Neural progenitor cell (in vitro differentiated cells): ENCODE measurements around the gene MKRN2OS. TPM values are rescaled to one million over a fixed set of nuclear protein-coding genes. Genes with fewer than 3 reads are reported as not detected.

Experiments
- DNase-seq: peaks from one replicate; pipeline ENCODE4 v3.0.0-alpha.2; 2016; ENCODE audit warnings: low spot score
- H2AFZ ChIP-seq: fragments of 200-600 bp; sonication (generic); replicated peaks from 2 replicates; pipeline ENCODE4 v1.6.1; 2016; ENCODE audit warnings: antibody characterized with exemption
- H3F3A ChIP-seq: fragments of 200-600 bp; sonication (generic); 2 replicates; pipeline ENCODE4 v1.6.1; 2016; ENCODE audit warnings: antibody characterized with exemption, low read depth
- H3K27ac ChIP-seq: fragments of 200-600 bp; sonication (generic); 2 replicates; pipeline ENCODE4 v1.5.1; 2016; ENCODE audit warnings: mild to moderate bottlenecking
- H3K27me3 ChIP-seq: fragments of 200-600 bp; sonication (generic); 2 replicates; pipeline ENCODE4 v1.6.1; 2016; ENCODE audit warnings: mild to moderate bottlenecking, moderate library complexity
- H3K36me3 ChIP-seq: fragments of 200-600 bp; sonication (generic); 2 replicates; pipeline ENCODE4 v1.5.1; 2016
- H3K4me1 ChIP-seq: fragments of 200-600 bp; sonication (generic); 2 replicates; pipeline ENCODE4 v1.6.1; 2016; ENCODE audit warnings: mixed run types
- H3K4me2 ChIP-seq: fragments of 200-600 bp; sonication (generic); 2 replicates; pipeline ENCODE4 v1.6.1; 2016
- H3K4me3 ChIP-seq: fragments of 200-600 bp; sonication (generic); 2 replicates; pipeline ENCODE4 v1.5.1; 2016
- H3K79me2 ChIP-seq: fragments of 200-600 bp; sonication (generic); 2 replicates; pipeline ENCODE4 v1.6.1; 2016; ENCODE audit warnings: low read depth
- H3K9ac ChIP-seq: fragments of 200-600 bp; sonication (generic); 2 replicates; pipeline ENCODE4 v1.6.1; 2016
- H3K9me3 ChIP-seq: fragments of 200-600 bp; sonication (generic); 2 replicates; pipeline ENCODE4 v1.5.1; 2016; ENCODE audit warnings: low read depth
- H4K20me1 ChIP-seq: fragments of 200-600 bp; sonication (generic); 2 replicates; pipeline ENCODE4 v1.6.1; 2016; ENCODE audit warnings: low read depth
- H3K27ac Mint-ChIP-seq: 3 replicates; pipeline ENCODE4 v1.8.0; 2021; ENCODE audit warnings: mixed read lengths
- H3K27me3 Mint-ChIP-seq: 2 replicates; pipeline ENCODE4 v1.8.0; 2022; ENCODE audit warnings: low read depth, mild to moderate bottlenecking, inconsistent platforms, moderate library complexity, mixed read lengths; ENCODE audit not compliant: insufficient read depth
- H3K36me3 Mint-ChIP-seq: 3 replicates; pipeline ENCODE4 v1.8.0; 2021; ENCODE audit warnings: mixed read lengths
- H3K4me1 Mint-ChIP-seq: 3 replicates; pipeline ENCODE4 v1.8.0; 2021; ENCODE audit warnings: mixed read lengths
- H3K4me3 Mint-ChIP-seq: 3 replicates; pipeline ENCODE4 v1.8.0; 2021; ENCODE audit warnings: mild to moderate bottlenecking, moderate library complexity, mixed read lengths
- H3K9me3 Mint-ChIP-seq: 3 replicates; pipeline ENCODE4 v1.8.0; 2020; ENCODE audit warnings: mixed read lengths
- CTCF ChIP-seq: fragments of 200-600 bp; sonication (generic); IDR thresholded peaks from 2 replicates; pipeline ENCODE4 v1.5.1; 2017; ENCODE audit warnings: antibody characterized with exemption, mild to moderate bottlenecking
- EZH2 ChIP-seq: fragments of 200-600 bp; sonication (generic); IDR thresholded peaks from 2 replicates; pipeline ENCODE4 v1.6.1; 2017; ENCODE audit warnings: antibody characterized with exemption, mild to moderate bottlenecking, moderate library complexity
- EZH2phosphoT487 ChIP-seq: fragments of 200-600 bp; sonication (generic); IDR thresholded peaks from 2 replicates; pipeline ENCODE4 v1.6.1; 2017; ENCODE audit warnings: antibody characterized with exemption
- total RNA-seq: library from RNA; depleted of rRNA; stranded (reverse); fragments of >200 nt; gene quantifications from 2 replicates; pipeline ENCODE4 v1.2.3, GENCODE V29; 2015; ENCODE audit warnings: low replicate concordance

Gene MKRN2OS
- total RNA-seq, 1 donor from 2014 or later: not detected

- Histone ChIP-seq H3K9me3 (no peaks in the 10 kb centered on the region), H3K4me1 (no peaks in the 10 kb centered on the region), H3K79me2 (no peaks in the 10 kb centered on the region), H3K36me3 (peaks cover 4% of the 10 kb centered on the region), H3K4me2 (no peak overlapping the region), H4K20me1 (no peaks in the 10 kb centered on the region), H3K4me3 (no peak overlapping the region), H3K27ac (no peak overlapping the region), H2AFZ (no peak overlapping the region), H3F3A (no peaks in the 10 kb centered on the region), H3K9ac (no peak overlapping the region), H3K27me3 (no peaks in the 10 kb centered on the region)
- H3K4me1 Mint-ChIP-seq: no peaks in the 10 kb centered on the region
- no peaks in the 10 kb centered on the region for H3K9me3 Mint-ChIP-seq
- no peak for DNase-seq
- H3K27ac Mint-ChIP-seq: no peak overlapping the region
- H3K27me3 Mint-ChIP-seq: peaks cover 2% of the 10 kb centered on the region
- H3K4me3 Mint-ChIP-seq: no peak overlapping the region
- H3K36me3 Mint-ChIP-seq: peaks cover 42% of the 10 kb centered on the region
- TF ChIP-seq CTCF: no peak
- TF ChIP-seq EZH2phosphoT487: no peak
- TF ChIP-seq EZH2: no peak
Observed at GRCh38 chr3:12574131-12574530, 28.8 kb upstream of the MKRN2OS start.

- Histone ChIP-seq H3K27me3 (no peaks in the 10 kb centered on the region), H3K79me2 (peaks cover 16% of the 10 kb centered on the region), H3K9me3 (no peaks in the 10 kb centered on the region), H2AFZ (no peak overlapping the region), H3K36me3 (peaks cover 4% of the 10 kb centered on the region), H3K27ac (no peak overlapping the region), H3K4me2 (no peak overlapping the region), H3K9ac (no peak overlapping the region), H4K20me1 (no peaks in the 10 kb centered on the region), H3F3A (no peaks in the 10 kb centered on the region), H3K4me1 (no peaks in the 10 kb centered on the region), H3K4me3 (no peak overlapping the region)
- no peak for DNase-seq
- Mint-ChIP-seq H3K27me3 (peaks cover 2% of the 10 kb centered on the region), H3K4me3 (no peak overlapping the region), H3K9me3 (peaks cover 4% of the 10 kb centered on the region), H3K36me3 (peaks cover 45% of the 10 kb centered on the region), H3K4me1 (no peaks in the 10 kb centered on the region), H3K27ac (no peak overlapping the region)
- TF ChIP-seq EZH2phosphoT487 (no peak), EZH2 (no peak), CTCF (no peak)
Observed at GRCh38 chr3:12571986-12572385, 26.7 kb upstream of the MKRN2OS start.

GRCh38 chr3:12569836-12570235, 24.5 kb upstream of the MKRN2OS start:
- Histone ChIP-seq H2AFZ (no peak overlapping the region), H3K4me1 (no peaks in the 10 kb centered on the region), H3K9me3 (no peaks in the 10 kb centered on the region), H3K36me3 (peaks cover 4% of the 10 kb centered on the region), H3K79me2 (peaks cover 37% of the 10 kb centered on the region), H3K9ac (no peak overlapping the region), H3F3A (no peaks in the 10 kb centered on the region), H3K4me2 (no peak overlapping the region), H3K27ac (no peak overlapping the region), H4K20me1 (peaks cover 18% of the 10 kb centered on the region), H3K4me3 (no peak overlapping the region), H3K27me3 (no peaks in the 10 kb centered on the region)
- H3K27me3 Mint-ChIP-seq: peaks cover 2% of the 10 kb centered on the region
- peaks cover 18% of the 10 kb centered on the region for H3K9me3 Mint-ChIP-seq
- H3K36me3 Mint-ChIP-seq: peaks cover 51% of the 10 kb centered on the region
- H3K4me3 Mint-ChIP-seq: no peak overlapping the region
- H3K27ac Mint-ChIP-seq: no peak overlapping the region
- H3K4me1 Mint-ChIP-seq: no peaks in the 10 kb centered on the region
- DNase-seq: no peak
- TF ChIP-seq EZH2phosphoT487 (no peak), CTCF (no peak), EZH2 (no peak)
